HCT116 (cell line): ENCODE results near the gene VPS41. TPM values are rescaled to one million over a fixed set of nuclear protein-coding genes. Genes with fewer than 3 reads are reported as not detected.

Experiments used
- ATAC-seq: fragments of 200-7000 bp; cut with Tn5 transposase; 2 replicates; pipeline ENCODE4 v1.9.1; 2020; ENCODE audit warnings: mild to moderate bottlenecking, moderate library complexity
- BruUV-seq: library from RNA; stranded (reverse); fragments of 400-500 nt; replicated peaks from 2 replicates; lab custom pipeline; 2021; lab: Mats Ljungman, UMichigan
- CTCF ChIA-PET: fragments of 300-600 bp; sonication (Branson Sonifier 250); formaldehyde crosslinking; loops from one replicate; lab custom pipeline; 2021; ENCODE audit warnings: antibody characterized with exemption; lab: Charles Lee
- POLR2A ChIA-PET: fragments of 300-600, 350-600 bp; sonication (Branson Sonifier 250); formaldehyde crosslinking; loops from one replicate; lab custom pipeline; 2021; ENCODE audit warnings: antibody characterized with exemption; lab: Charles Lee
- RAD21 ChIA-PET, 2 experiments: fragments of 300-600 bp; sonication (Branson Sonifier 250); formaldehyde crosslinking; loops; one replicate each; lab custom pipeline; 2023; ENCODE audit warnings: low total read pairs in 2 of 2; ENCODE audit not compliant: uncharacterized antibody in 2 of 2, unreplicated experiment in 2 of 2, low non-redundant PET in 1 of 2; lab: Charles Lee
- DNase-seq: peaks from one replicate; pipeline ENCODE4 v3.0.0-alpha.2; 2010; ENCODE audit warnings: low read depth, low spot score
- H2AFZ ChIP-seq: fragments of 200-600 bp; shearing (Covaris generic), sonication (generic); 2 replicates; pipeline ENCODE4 v1.6.1; 2017; ENCODE audit warnings: low read depth, mixed run types, mixed read lengths, antibody characterized with exemption, low read length; ENCODE audit not compliant: poor library complexity, severe bottlenecking
- H3K27ac ChIP-seq: 2 replicates; pipeline ENCODE4 v1.5.1; 2012; ENCODE audit warnings: low read depth, low read length
- H3K27me3 ChIP-seq: fragments of 200-600 bp; sonication (generic); 2 replicates; pipeline ENCODE4 v1.6.1; 2016; ENCODE audit warnings: mixed run types, low read length, mixed read lengths; ENCODE audit not compliant: insufficient read depth
- H3K36me3 ChIP-seq, 2 experiments: fragments of 200-500 bp in 1 of 2; fragments of 200-600 bp in 1 of 2; sonication (Bioruptor generic) in 1 of 2; sonication (generic) in 1 of 2; 2 replicates each; pipeline versions ENCODE4 v1.5.1 to v1.6.1; 2014 to 2016; ENCODE audit warnings: low read length in 2 of 2, inconsistent platforms in 1 of 2, mixed read lengths in 1 of 2, mixed run types in 1 of 2; ENCODE audit not compliant: insufficient read depth in 2 of 2, control insufficient read depth in 1 of 2
- H3K4me1 ChIP-seq, 2 experiments: fragments of 200-600 bp in 1 of 2; sonication (generic) in 1 of 2; 2 replicates each; pipeline versions ENCODE4 v1.5.1 to v1.6.1; 2012 to 2017; ENCODE audit warnings: low read length in 2 of 2, inconsistent platforms in 1 of 2, mild to moderate bottlenecking in 1 of 2, mixed read lengths in 1 of 2, mixed run types in 1 of 2, moderate library complexity in 1 of 2; ENCODE audit not compliant: insufficient read depth in 2 of 2, control insufficient read depth in 1 of 2
- H3K4me2 ChIP-seq: fragments of 200-600 bp; sonication (generic); 2 replicates; pipeline ENCODE4 v1.6.1; 2017; ENCODE audit warnings: mixed run types, low read length, mixed read lengths
- H3K4me3 ChIP-seq, 2 experiments: fragments of 200-600 bp in 1 of 2; sonication (generic) in 1 of 2; replicated peaks in 1 of 2; 2 replicates each; pipeline ENCODE4 v1.5.1; 2011 to 2016; ENCODE audit warnings: low read length in 2 of 2, control low read depth in 1 of 2, low read depth in 1 of 2, mild to moderate bottlenecking in 1 of 2, mixed read lengths in 1 of 2, mixed run types in 1 of 2
- H3K79me2 ChIP-seq: fragments of 200-600 bp; sonication (generic); 2 replicates; pipeline ENCODE4 v1.6.1; 2017; ENCODE audit warnings: mild to moderate bottlenecking, mixed run types, low read length, moderate library complexity, mixed read lengths; ENCODE audit not compliant: insufficient read depth
- H3K9ac ChIP-seq: fragments of 200-600 bp; sonication (generic); 2 replicates; pipeline ENCODE4 v1.6.1; 2016; ENCODE audit warnings: low read length, mixed read lengths
- H3K9me2 ChIP-seq: fragments of 200-600 bp; sonication (generic), shearing (Covaris generic); 2 replicates; pipeline ENCODE4 v1.6.1; 2017; ENCODE audit warnings: mixed run types, mild to moderate bottlenecking, moderate library complexity; ENCODE audit not compliant: insufficient read depth
- H3K9me3 ChIP-seq, 2 experiments: fragments of 200-500 bp in 1 of 2; fragments of 200-600 bp in 1 of 2; sonication (Bioruptor generic) in 1 of 2; sonication (generic) in 1 of 2; 2 replicates each; pipeline ENCODE4 v1.6.1; 2014 to 2017; ENCODE audit warnings: low read length in 2 of 2, mixed read lengths in 2 of 2, inconsistent platforms in 1 of 2, low read depth in 1 of 2, mild to moderate bottlenecking in 1 of 2, mixed run types in 1 of 2, moderate library complexity in 1 of 2; ENCODE audit not compliant: control insufficient read depth in 1 of 2, insufficient read depth in 1 of 2
- H4K20me1 ChIP-seq: fragments of 200-600 bp; sonication (generic), shearing (Covaris generic); 2 replicates; pipeline ENCODE4 v1.6.1; 2017; ENCODE audit warnings: mixed run types, mild to moderate bottlenecking, moderate library complexity; ENCODE audit not compliant: insufficient read depth
- CBX3 ChIP-seq: IDR thresholded peaks from 2 replicates; pipeline ENCODE4 v1.6.1; 2012; ENCODE audit warnings: low read depth
- CEBPB ChIP-seq: IDR thresholded peaks from 2 replicates; pipeline ENCODE4 v1.6.1; 2012; ENCODE audit warnings: low read depth
- CTCF ChIP-seq, 3 experiments: fragments of 200-600 bp in 1 of 3; sonication (generic) in 1 of 3; IDR thresholded peaks in 2 of 3; conservative IDR thresholded peaks in 1 of 3; 2 replicates each; pipeline ENCODE4 v1.5.1; 2012 to 2017; ENCODE audit warnings: low read depth in 2 of 3, low read length in 2 of 3, antibody characterized with exemption in 1 of 3, borderline replicate concordance in 1 of 3, control low read depth in 1 of 3, mild to moderate bottlenecking in 1 of 3, mixed read lengths in 1 of 3, mixed run types in 1 of 3, moderate library complexity in 1 of 3; ENCODE audit not compliant: insufficient read depth in 1 of 3
- EZH2phosphoT487 ChIP-seq: fragments of 200-600 bp; IDR thresholded peaks from 2 replicates; pipeline ENCODE4 v1.6.1; 2018; ENCODE audit warnings: antibody characterized with exemption, borderline replicate concordance
- MAX ChIP-seq: IDR thresholded peaks from 2 replicates; pipeline ENCODE4 v1.6.1; 2012
- RAD21 ChIP-seq: IDR thresholded peaks from 2 replicates; pipeline ENCODE4 v1.6.1; 2012; ENCODE audit warnings: low read depth, mild to moderate bottlenecking
- YY1 ChIP-seq: IDR thresholded peaks from 2 replicates; pipeline ENCODE4 v1.6.1; 2011; ENCODE audit warnings: low read length, low read depth, moderate library complexity, mild to moderate bottlenecking; ENCODE audit not compliant: insufficient replicate concordance; ENCODE audit errors: extremely low read depth
- intact Hi-C: fragments of 100-400 bp; cut with micrococcal nuclease; formaldehyde crosslinking; loops from 2 replicates; pipeline ENCODE4 v1.10.0; 2022
- total RNA-seq: library from RNA; stranded (reverse); gene quantifications from one replicate; pipeline ENCODE4 v1.2.1, GENCODE V29; 2021; ENCODE audit not compliant: unreplicated experiment

The VPS41 gene
- total RNA-seq, 1 experiment from 2014 or later, result 72.2 TPM

- CTCF ChIA-PET, result no interaction called here
Measured at GRCh38 chr7:38699471-38699870, 209.5 kb downstream of the VPS41 start.

GRCh38 chr7:38694326-38694725 lies 214.7 kb downstream of the VPS41 start:
- no peaks in the 10 kb centered on the region for H4K20me1 ChIP-seq
- no peak for DNase-seq
- no peak overlapping the region for H3K9ac ChIP-seq
- no peak for ATAC-seq
- H3K36me3 ChIP-seq, result no peaks in the 10 kb centered on the region
- no peaks in the 10 kb centered on the region for H3K9me2 ChIP-seq
- H3K4me2 ChIP-seq, result no peak overlapping the region
- no peaks in the 10 kb centered on the region for H3K9me3 ChIP-seq
- ChIA-PET POLR2A (no interaction called here), RAD21 (no interaction called here), CTCF (no interaction called here)
- intact Hi-C loops, result no loop called here
- H3K27me3 ChIP-seq, result peaks cover 3% of the 10 kb centered on the region; the same call in 1 of the 2 replicates
- H3K27ac ChIP-seq, result no peak overlapping the region
- no peak overlapping the region for H2AFZ ChIP-seq
- BruUV-seq, result no TSS peak
- H3K4me3 ChIP-seq, result no peak overlapping the region
- no peaks in the 10 kb centered on the region for H3K79me2 ChIP-seq
- H3K4me1 ChIP-seq, result no peaks in the 10 kb centered on the region
- TF ChIP-seq MAX, result no peak
- TF ChIP-seq CEBPB, result no peak
- TF ChIP-seq YY1, result no peak
- TF ChIP-seq EZH2phosphoT487, result no peak
- TF ChIP-seq RAD21, result no peak
- TF ChIP-seq CTCF (IDR thresholded peaks at IDR 0.05 in 2 of 3, conservative IDR thresholded peaks at IDR 0.05 in 1 of 3; ENCODE audit: borderline replicate concordance in 1 of 3, insufficient read depth in 1 of 3, low read depth in 2 of 3, low read length in 2 of 3), result no peak

More at GRCh38 chr7:38699471-38699870, 209.5 kb downstream of the VPS41 start:
- TF ChIP-seq MAX, result no peak
- TF ChIP-seq RAD21, result no peak
- no peak for TF ChIP-seq CTCF (IDR thresholded peaks at IDR 0.05 in 2 of 3, conservative IDR thresholded peaks at IDR 0.05 in 1 of 3; ENCODE audit: borderline replicate concordance in 1 of 3, insufficient read depth in 1 of 3, low read depth in 2 of 3, low read length in 2 of 3)
- TF ChIP-seq CBX3, result no peak
- no peak overlapping the region for H3K4me3 ChIP-seq
- H3K9me2 ChIP-seq, result no peaks in the 10 kb centered on the region
- H3K79me2 ChIP-seq, result no peaks in the 10 kb centered on the region
- no peaks in the 10 kb centered on the region for H3K36me3 ChIP-seq
- no peak overlapping the region for H3K4me2 ChIP-seq
- RAD21 ChIA-PET, result no interaction called here
- no TSS peak for BruUV-seq
- H3K4me1 ChIP-seq, result no peaks in the 10 kb centered on the region
- POLR2A ChIA-PET, result no interaction called here
- H3K27ac ChIP-seq, result no peak overlapping the region
- intact Hi-C loops, result no loop called here
- H2AFZ ChIP-seq, result no peak overlapping the region
- H3K9me3 ChIP-seq, result no peaks in the 10 kb centered on the region
- no peak for ATAC-seq
- no peak overlapping the region for H3K9ac ChIP-seq
- peaks cover 12% of the 10 kb centered on the region for H3K27me3 ChIP-seq
- no peak for DNase-seq
- no peaks in the 10 kb centered on the region for H4K20me1 ChIP-seq
